ENCODE measurements around the gene NAT8.

DNA sequence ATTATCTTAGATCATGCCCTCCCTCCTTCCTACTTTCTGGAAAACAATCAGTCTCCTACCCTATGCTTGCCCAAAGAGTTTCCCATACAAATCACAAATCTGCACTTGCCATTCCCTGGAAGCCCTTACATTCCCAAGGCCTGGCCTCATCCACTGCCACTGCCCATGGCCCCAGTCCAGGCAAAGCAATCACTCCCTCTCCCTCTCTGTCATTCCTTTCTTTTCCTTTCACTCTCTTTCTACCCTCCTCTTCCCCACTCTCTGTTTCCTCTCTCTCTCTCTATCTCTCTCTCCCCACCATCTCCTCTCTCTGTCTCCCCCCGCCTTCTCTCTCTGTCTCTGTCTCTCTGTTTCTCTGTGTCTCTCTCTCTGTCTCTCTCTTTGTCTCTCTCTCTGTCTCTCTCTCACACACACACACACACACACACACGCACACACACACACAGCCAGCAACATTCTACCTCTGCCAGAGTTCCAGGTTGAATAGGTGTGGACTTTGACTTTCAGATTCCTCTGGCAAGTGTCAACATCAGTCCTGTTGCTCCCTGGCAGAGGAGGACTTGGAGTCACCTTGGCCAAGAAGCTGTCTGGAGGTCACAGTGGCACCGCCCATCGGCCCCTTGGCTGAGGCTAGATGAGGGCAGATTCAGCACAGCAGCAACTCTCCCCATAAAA lies 43.7 kb upstream of the NAT8 start:
- TF ChIP-seq, protein P1, sequence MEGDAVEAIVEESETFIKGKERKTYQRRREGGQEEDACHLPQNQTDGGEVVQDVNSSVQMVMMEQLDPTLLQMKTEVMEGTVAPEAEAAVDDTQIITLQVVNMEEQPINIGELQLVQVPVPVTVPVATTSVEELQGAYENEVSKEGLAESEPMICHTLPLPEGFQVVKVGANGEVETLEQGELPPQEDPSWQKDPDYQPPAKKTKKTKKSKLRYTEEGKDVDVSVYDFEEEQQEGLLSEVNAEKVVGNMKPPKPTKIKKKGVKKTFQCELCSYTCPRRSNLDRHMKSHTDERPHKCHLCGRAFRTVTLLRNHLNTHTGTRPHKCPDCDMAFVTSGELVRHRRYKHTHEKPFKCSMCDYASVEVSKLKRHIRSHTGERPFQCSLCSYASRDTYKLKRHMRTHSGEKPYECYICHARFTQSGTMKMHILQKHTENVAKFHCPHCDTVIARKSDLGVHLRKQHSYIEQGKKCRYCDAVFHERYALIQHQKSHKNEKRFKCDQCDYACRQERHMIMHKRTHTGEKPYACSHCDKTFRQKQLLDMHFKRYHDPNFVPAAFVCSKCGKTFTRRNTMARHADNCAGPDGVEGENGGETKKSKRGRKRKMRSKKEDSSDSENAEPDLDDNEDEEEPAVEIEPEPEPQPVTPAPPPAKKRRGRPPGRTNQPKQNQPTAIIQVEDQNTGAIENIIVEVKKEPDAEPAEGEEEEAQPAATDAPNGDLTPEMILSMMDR (IDR thresholded peaks at IDR 0.05), result no peak
- no peak for TF ChIP-seq POLR2A (IDR thresholded peaks at IDR 0.05)

All from esophagus squamous epithelium (tissue), 4 donors.